Activated CD8-positive, alpha-beta memory T cell treated with anti-CD3 and anti-CD28 coated beads, Interleukin-2, amount 10 ng/mL, durations not matched to agents 7 days and 5 days (primary cell): ENCODE results near the gene THAP10. TPM values are rescaled to one million over a fixed set of nuclear protein-coding genes. Genes with fewer than 3 reads are reported as not detected.
"Not testable (repeated sequence)": the region's sequence is repeated elsewhere in the genome, so short reads cannot be mapped to it uniquely, and the experiment has no call there.

Experiments
- ATAC-seq: fragments of 150-1000 bp; cut with Tn5 transposase; one replicate; pipeline ENCODE4 v1.10.0; 2021; ENCODE audit warnings: moderate library complexity
- CTCF ChIA-PET: fragments of 350-600 bp; sonication (Branson Sonifier 250); formaldehyde crosslinking; loops from one replicate; lab custom pipeline; 2021; ENCODE audit warnings: antibody characterized with exemption; lab: Charles Lee
- DNase-seq: peaks from one replicate; pipeline ENCODE4 v3.0.0-alpha.2; 2020
- H3K27ac Mint-ChIP-seq: one replicate; pipeline ENCODE4 v1.8.0; 2021; ENCODE audit warnings: mild to moderate bottlenecking, mixed read lengths
- H3K27me3 Mint-ChIP-seq: one replicate; pipeline ENCODE4 v1.8.0; 2021; ENCODE audit warnings: mixed read lengths
- H3K36me3 Mint-ChIP-seq: one replicate; pipeline ENCODE4 v1.8.0; 2021; ENCODE audit warnings: mild to moderate bottlenecking, mixed read lengths
- H3K4me1 Mint-ChIP-seq: one replicate; pipeline ENCODE4 v1.8.0; 2021; ENCODE audit warnings: mixed read lengths
- H3K4me3 Mint-ChIP-seq: one replicate; pipeline ENCODE4 v1.8.0; 2021; ENCODE audit warnings: mild to moderate bottlenecking, moderate library complexity, mixed read lengths
- H3K9me3 Mint-ChIP-seq: one replicate; pipeline ENCODE4 v1.8.0; 2022; ENCODE audit warnings: low read depth, mixed read lengths
- total RNA-seq, 2 experiments: library from RNA; stranded (reverse); gene quantifications; one replicate each; pipeline ENCODE4 v1.2.3, GENCODE V29; 2021

THAP10 gene
- total RNA-seq, 2 experiments from 2014 or later = 0.20 to 0.47 TPM

GRCh38 chr15:70870051-70870450, 22.2 kb downstream of the THAP10 start:
- Mint-ChIP-seq H3K4me1 (peaks cover 2% of the 10 kb centered on the region), H3K4me3 (no peak overlapping the region), H3K36me3 (no peaks in the 10 kb centered on the region), H3K27ac (no peak overlapping the region), H3K27me3 (peaks cover 18% of the 10 kb centered on the region), H3K9me3 (no peaks in the 10 kb centered on the region)
- DNase-seq = no peak
- ATAC-seq = no peak
- CTCF ChIA-PET = interaction anchor here (0.7 kb wide), 1 partner anchor 66 kb away, joined by 3 read pairs; no protein-coding TSS in a partner anchor

DNA sequence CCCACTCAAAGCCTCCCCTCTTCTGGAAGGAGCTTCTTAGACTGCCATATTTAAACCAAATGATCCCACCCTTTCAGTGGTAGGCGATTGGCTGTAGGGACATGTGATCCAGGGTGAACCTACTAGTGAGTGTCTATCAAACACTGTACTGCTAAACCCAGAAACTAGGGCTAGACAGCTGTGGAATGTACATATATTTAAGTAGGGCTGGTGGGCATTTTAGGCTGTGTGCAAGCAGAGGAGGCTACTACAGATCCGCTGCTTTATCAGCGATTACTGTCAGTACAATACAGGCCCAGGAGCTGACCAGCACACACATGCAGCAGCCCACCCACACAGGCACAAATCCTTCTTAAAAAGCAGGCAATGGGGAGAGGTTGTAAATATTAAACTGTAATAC, 22.9 kb downstream of the THAP10 start:
- ATAC-seq (no peak), DNase-seq (no peak)
- no peak overlapping the region for H3K27ac Mint-ChIP-seq
- CTCF ChIA-PET = interaction anchor here (0.7 kb wide), 1 partner anchor 67 kb away, joined by 3 read pairs; no protein-coding TSS in a partner anchor
- peaks cover 2% of the 10 kb centered on the region for H3K4me1 Mint-ChIP-seq
- H3K4me3 Mint-ChIP-seq = no peak overlapping the region
- H3K36me3 Mint-ChIP-seq = no peaks in the 10 kb centered on the region
- peaks cover 11% of the 10 kb centered on the region for H3K27me3 Mint-ChIP-seq
- no peaks in the 10 kb centered on the region for H3K9me3 Mint-ChIP-seq

- H3K27ac Mint-ChIP-seq = no peak overlapping the region
- DNase-seq (no peak), ATAC-seq (no peak)
- H3K27me3 Mint-ChIP-seq = peaks cover 4% of the 10 kb centered on the region
- peaks cover 2% of the 10 kb centered on the region for H3K4me1 Mint-ChIP-seq
- CTCF ChIA-PET = no interaction called here
- H3K4me3 Mint-ChIP-seq = no peak overlapping the region
- H3K36me3 Mint-ChIP-seq = no peaks in the 10 kb centered on the region
- H3K9me3 Mint-ChIP-seq = no peaks in the 10 kb centered on the region
Observed at GRCh38 chr15:70867911-70868467, 24.2 kb downstream of the THAP10 start.

DNA sequence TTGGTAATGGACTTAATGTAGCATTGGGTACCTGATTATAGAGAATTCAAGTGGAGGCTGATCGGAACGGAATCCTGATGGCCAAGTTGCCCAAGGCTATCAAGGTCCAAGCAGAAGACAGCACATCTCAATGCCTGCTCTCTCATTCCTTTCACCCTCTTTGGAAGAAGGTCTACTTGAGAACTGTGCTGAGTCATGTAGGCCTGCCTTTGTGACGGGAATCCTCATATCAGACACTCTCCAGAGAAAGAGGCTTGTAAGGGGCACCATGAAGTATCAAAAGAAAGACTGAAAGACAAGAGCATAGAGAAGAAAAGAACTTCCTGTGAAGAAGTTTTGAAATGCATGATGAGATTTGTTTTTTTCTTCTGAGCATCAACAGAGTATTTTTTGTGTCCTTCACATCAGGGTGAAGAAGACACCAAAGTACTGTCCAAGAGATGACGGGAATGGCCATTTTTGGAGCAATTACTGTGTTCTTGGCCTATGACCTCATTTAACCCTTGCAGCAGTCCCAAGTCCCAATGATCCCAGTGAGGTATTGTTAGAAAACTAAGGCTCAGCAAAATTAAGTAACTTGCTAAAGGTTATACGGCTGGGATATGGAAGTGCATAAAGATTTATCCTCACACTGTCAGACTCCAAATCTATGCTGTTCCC, 25.1 kb downstream of the THAP10 start:
- DNase-seq (no peak), ATAC-seq (no peak)
- CTCF ChIA-PET = no interaction called here
- Mint-ChIP-seq H3K27ac (no peak overlapping the region), H3K36me3 (no peaks in the 10 kb centered on the region), H3K9me3 (no peaks in the 10 kb centered on the region), H3K4me1 (peaks cover 2% of the 10 kb centered on the region), H3K27me3 (peaks cover 4% of the 10 kb centered on the region), H3K4me3 (no peak overlapping the region)

DNA sequence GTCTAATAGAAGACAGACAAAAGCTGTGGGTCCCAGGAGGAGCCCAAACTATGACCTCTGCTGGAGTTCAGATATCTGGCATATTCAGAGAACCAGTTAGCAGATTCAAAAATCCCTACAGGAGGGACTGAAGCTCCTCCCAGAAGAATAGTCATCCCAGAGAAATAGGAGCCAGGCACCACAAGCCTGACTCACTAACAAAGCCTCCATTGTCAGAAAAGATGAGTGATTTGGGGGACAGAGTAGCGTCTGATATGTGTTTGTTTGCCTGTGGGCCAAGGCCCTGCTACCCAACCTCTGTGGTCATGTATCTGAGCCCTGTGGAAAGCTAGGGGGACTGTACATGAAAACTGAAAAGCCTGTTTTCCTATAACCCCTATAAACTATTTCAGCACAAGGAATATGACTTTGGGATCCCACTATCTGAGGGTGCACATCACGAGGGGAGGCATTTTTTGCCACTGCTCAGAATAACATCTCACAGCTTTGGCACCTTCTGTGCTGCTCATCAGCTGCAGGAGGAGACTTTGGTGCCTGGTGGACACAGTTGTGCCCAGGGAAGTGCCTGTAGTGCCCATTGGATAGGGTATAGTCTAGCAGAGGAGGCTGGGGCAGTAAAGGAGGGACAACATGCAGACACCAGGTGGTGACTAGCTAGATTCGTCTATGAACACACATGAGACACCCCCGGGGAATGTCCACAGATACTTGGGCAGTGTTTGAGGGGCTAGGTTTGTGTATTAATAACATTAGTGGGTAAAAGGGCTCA, 28.6 kb downstream of the THAP10 start:
- DNase-seq (no peak), ATAC-seq (no peak)
- CTCF ChIA-PET = no interaction called here
- no peaks in the 10 kb centered on the region for H3K4me1 Mint-ChIP-seq
- no peak overlapping the region for H3K27ac Mint-ChIP-seq
- peaks cover 4% of the 10 kb centered on the region for H3K27me3 Mint-ChIP-seq
- H3K4me3 Mint-ChIP-seq = no peak overlapping the region
- no peaks in the 10 kb centered on the region for H3K36me3 Mint-ChIP-seq
- no peaks in the 10 kb centered on the region for H3K9me3 Mint-ChIP-seq

DNA sequence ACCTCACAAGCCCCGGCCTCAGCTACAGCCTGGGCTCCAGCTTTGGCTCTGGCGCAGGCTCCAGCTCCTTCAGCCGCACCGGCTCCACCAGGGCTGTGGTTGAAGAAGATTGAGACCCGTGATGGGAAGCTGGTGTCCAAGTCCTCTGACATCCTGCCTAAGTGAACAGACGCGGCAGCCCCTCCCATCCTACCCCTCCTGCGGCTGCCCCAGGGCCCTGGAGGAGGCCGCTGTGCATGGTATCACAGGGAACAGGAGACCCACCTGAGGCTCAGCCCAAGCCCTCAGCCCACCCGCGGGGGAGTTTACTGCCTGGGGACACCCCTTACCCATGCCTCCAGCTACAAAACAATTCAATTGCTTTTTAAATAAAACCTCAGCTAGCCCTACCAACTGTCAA, 32.2 kb downstream of the THAP10 start:
- CTCF ChIA-PET = no interaction called here
- Mint-ChIP-seq H3K4me3 (no peak overlapping the region), H3K27me3 (peaks cover 20% of the 10 kb centered on the region), H3K9me3 (no peaks in the 10 kb centered on the region), H3K36me3 (no peaks in the 10 kb centered on the region), H3K4me1 (no peaks in the 10 kb centered on the region), H3K27ac (no peak overlapping the region)
- no peak for ATAC-seq
- no peak for DNase-seq

GRCh38 chr15:70859322-70859908, 32.8 kb downstream of the THAP10 start:
- Mint-ChIP-seq H3K36me3 (no peaks in the 10 kb centered on the region), H3K27me3 (peaks cover 25% of the 10 kb centered on the region), H3K4me1 (peaks cover 3% of the 10 kb centered on the region), H3K9me3 (no peaks in the 10 kb centered on the region), H3K4me3 (no peak overlapping the region), H3K27ac (no peak overlapping the region)
- ATAC-seq (no peak), DNase-seq (no peak)
- CTCF ChIA-PET = no interaction called here

- H3K4me3 Mint-ChIP-seq, ATAC-seq: not testable (repeated sequence)
- peaks cover 28% of the 10 kb centered on the region for H3K27me3 Mint-ChIP-seq
Observed at GRCh38 chr15:70858614-70859321, 33.5 kb downstream of the THAP10 start.

DNA sequence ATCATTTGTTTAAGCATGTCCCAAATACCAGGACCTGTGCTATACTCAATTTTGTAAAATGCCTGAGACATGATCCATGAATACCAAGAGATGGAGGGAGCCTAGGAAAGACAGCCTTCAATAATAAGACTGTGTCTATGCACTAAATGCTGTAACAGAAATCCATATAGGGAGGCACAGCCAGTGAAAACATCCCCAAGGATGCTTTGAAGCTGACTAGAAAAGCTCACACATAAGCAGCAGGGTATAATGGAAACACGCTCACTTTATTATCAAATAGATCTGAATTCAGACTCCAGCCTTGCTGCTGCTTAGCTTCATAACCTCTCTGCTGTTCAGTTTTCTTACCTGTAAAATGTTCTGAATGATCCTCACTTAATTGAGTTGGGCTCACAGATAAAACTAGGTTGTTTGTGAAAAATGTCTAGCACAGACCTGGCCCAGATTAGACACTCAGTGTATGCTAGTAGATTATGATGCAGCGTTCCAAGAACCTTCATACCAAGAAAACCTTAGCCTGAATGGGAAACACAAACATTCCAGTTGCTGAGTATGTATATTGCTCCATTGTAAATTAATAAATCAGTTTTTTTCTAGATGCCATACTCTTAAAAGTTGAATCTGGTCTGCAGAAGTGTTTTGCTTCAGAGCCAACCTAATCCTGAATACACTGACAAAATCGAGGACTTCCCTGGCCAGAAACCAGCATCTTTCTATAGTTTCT, 34.5 kb downstream of the THAP10 start:
- Mint-ChIP-seq H3K27ac (no peak overlapping the region), H3K36me3 (no peaks in the 10 kb centered on the region), H3K4me1 (peaks cover 8% of the 10 kb centered on the region), H3K4me3 (no peak overlapping the region), H3K27me3 (peaks cover 35% of the 10 kb centered on the region), H3K9me3 (no peaks in the 10 kb centered on the region)
- CTCF ChIA-PET = no interaction called here
- no peak for ATAC-seq
- no peak for DNase-seq

More at GRCh38 chr15:70858614-70859321, 33.5 kb downstream of the THAP10 start:
- H3K4me1 Mint-ChIP-seq, H3K36me3 Mint-ChIP-seq, H3K9me3 Mint-ChIP-seq, CTCF ChIA-PET, DNase-seq, H3K27ac Mint-ChIP-seq: not testable (repeated sequence)

- no peak overlapping the region for H3K4me3 Mint-ChIP-seq
- no peaks in the 10 kb centered on the region for H3K9me3 Mint-ChIP-seq
- peaks cover 42% of the 10 kb centered on the region for H3K27me3 Mint-ChIP-seq
- H3K4me1 Mint-ChIP-seq = peaks cover 8% of the 10 kb centered on the region
- H3K36me3 Mint-ChIP-seq = no peaks in the 10 kb centered on the region
- ATAC-seq = no peak
- CTCF ChIA-PET = no interaction called here
- DNase-seq = no peak
- H3K27ac Mint-ChIP-seq = no peak overlapping the region
Observed at GRCh38 chr15:70856884-70857561, 35.2 kb downstream of the THAP10 start.

GRCh38 chr15:70856177-70856883, 35.9 kb downstream of the THAP10 start:
- CTCF ChIA-PET = no interaction called here
- Mint-ChIP-seq H3K4me3 (no peak overlapping the region), H3K4me1 (peaks cover 8% of the 10 kb centered on the region), H3K36me3 (no peaks in the 10 kb centered on the region), H3K9me3 (no peaks in the 10 kb centered on the region), H3K27me3 (peaks cover 49% of the 10 kb centered on the region), H3K27ac (no peak overlapping the region)
- DNase-seq (no peak), ATAC-seq (no peak)

DNA sequence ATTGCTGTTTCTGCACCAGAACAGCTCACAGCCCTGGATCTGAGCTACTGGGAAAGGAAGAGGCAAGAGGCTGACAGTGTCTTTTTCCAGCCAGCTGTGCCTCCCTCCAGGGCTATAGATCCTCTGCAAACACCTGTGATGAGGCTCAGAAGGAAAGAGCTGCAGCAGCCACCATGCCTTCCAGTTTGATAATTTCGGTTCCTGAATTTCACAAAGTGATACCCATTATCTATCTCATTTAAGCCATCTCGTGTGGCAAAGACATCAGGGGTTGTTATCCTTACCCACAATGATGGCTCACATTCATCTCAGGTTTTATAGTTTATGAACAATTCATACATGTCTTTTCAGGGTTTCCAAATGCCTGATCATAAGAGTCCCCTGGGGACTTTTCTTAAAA, 36.5 kb downstream of the THAP10 start:
- no peak for DNase-seq
- Mint-ChIP-seq H3K27me3 (peaks cover 53% of the 10 kb centered on the region), H3K9me3 (no peaks in the 10 kb centered on the region), H3K4me3 (no peak overlapping the region), H3K27ac (no peak overlapping the region), H3K4me1 (peaks cover 8% of the 10 kb centered on the region), H3K36me3 (no peaks in the 10 kb centered on the region)
- CTCF ChIA-PET = no interaction called here
- no peak for ATAC-seq
